ENCODE measurements around the gene NEGR1.

GRCh38 chr1:71393301-71393700, 889.0 kb downstream of the NEGR1 start:
- TF ChIP-seq, protein P1, sequence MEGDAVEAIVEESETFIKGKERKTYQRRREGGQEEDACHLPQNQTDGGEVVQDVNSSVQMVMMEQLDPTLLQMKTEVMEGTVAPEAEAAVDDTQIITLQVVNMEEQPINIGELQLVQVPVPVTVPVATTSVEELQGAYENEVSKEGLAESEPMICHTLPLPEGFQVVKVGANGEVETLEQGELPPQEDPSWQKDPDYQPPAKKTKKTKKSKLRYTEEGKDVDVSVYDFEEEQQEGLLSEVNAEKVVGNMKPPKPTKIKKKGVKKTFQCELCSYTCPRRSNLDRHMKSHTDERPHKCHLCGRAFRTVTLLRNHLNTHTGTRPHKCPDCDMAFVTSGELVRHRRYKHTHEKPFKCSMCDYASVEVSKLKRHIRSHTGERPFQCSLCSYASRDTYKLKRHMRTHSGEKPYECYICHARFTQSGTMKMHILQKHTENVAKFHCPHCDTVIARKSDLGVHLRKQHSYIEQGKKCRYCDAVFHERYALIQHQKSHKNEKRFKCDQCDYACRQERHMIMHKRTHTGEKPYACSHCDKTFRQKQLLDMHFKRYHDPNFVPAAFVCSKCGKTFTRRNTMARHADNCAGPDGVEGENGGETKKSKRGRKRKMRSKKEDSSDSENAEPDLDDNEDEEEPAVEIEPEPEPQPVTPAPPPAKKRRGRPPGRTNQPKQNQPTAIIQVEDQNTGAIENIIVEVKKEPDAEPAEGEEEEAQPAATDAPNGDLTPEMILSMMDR (IDR thresholded peaks at IDR 0.05; ENCODE audit: poor library complexity) = no peak
- no peak for TF ChIP-seq EZH2 (IDR thresholded peaks at IDR 0.05; ENCODE audit: borderline replicate concordance)

All from hepatocyte (in vitro differentiated cells).